OCI-LY1 (cell line): Measurements from ENCODE around the gene LRRC32.

Experiments used
- H2AFZ ChIP-seq: fragments of 200-600 bp; sonication (generic), shearing (Covaris generic); 2 replicates; pipeline ENCODE4 v1.6.0; 2014; ENCODE audit warnings: antibody characterized with exemption, mild to moderate bottlenecking, low read length
- H3F3A ChIP-seq: fragments of 200-600 bp; sonication (generic), shearing (Covaris generic); 2 replicates; pipeline ENCODE4 v1.6.0; 2014; ENCODE audit warnings: mild to moderate bottlenecking, antibody characterized with exemption, low read length, moderate library complexity; ENCODE audit not compliant: insufficient read depth
- H3K27ac ChIP-seq: fragments of 200-600 bp; sonication (generic); 2 replicates; pipeline ENCODE4 v1.5.1; 2014; ENCODE audit warnings: low read length, mixed run types, mild to moderate bottlenecking, low read depth; ENCODE audit not compliant: poor library complexity, severe bottlenecking
- H3K27me3 ChIP-seq: fragments of 200-600 bp; sonication (generic); 2 replicates; pipeline ENCODE4 v1.6.0; 2014; ENCODE audit warnings: antibody characterized with exemption, mild to moderate bottlenecking, low read length, moderate library complexity; ENCODE audit not compliant: insufficient read depth
- H3K36me3 ChIP-seq: fragments of 200-600 bp; sonication (generic); 2 replicates; pipeline ENCODE4 v1.6.1; 2014; ENCODE audit warnings: mild to moderate bottlenecking, antibody characterized with exemption, low read length, moderate library complexity, mixed read lengths; ENCODE audit not compliant: insufficient read depth
- H3K4me1 ChIP-seq: fragments of 200-600 bp; sonication (generic); 2 replicates; pipeline ENCODE4 v1.5.1; 2014; ENCODE audit warnings: mild to moderate bottlenecking, low read length, moderate library complexity; ENCODE audit not compliant: insufficient read depth, severe bottlenecking
- H3K4me2 ChIP-seq: fragments of 200-600 bp; sonication (generic), shearing (Covaris generic); 2 replicates; pipeline ENCODE4 v1.6.1; 2014; ENCODE audit warnings: low read length
- H3K4me3 ChIP-seq: fragments of 200-600 bp; sonication (generic); 2 replicates; pipeline ENCODE4 v1.5.1; 2014; ENCODE audit warnings: low read length, low read depth, mild to moderate bottlenecking, mixed read lengths; ENCODE audit not compliant: poor library complexity, severe bottlenecking
- H3K79me2 ChIP-seq: fragments of 200-600 bp; shearing (Covaris generic); 2 replicates; pipeline ENCODE4 v1.6.1; 2016; ENCODE audit warnings: mixed run types, low read length, mixed read lengths; ENCODE audit not compliant: insufficient read depth
- H3K9ac ChIP-seq: fragments of 200-600 bp; sonication (generic), shearing (Covaris generic); 2 replicates; pipeline ENCODE4 v1.6.1; 2014; ENCODE audit warnings: mild to moderate bottlenecking, low read length, mixed read lengths
- H3K9me2 ChIP-seq: fragments of 200-600 bp; sonication (generic), shearing (Covaris generic); 2 replicates; pipeline ENCODE4 v1.6.1; 2014; ENCODE audit warnings: low read depth, mild to moderate bottlenecking, low read length, mixed read lengths
- H3K9me3 ChIP-seq: fragments of 200-600 bp; shearing (Covaris generic); 2 replicates; pipeline ENCODE4 v1.6.1; 2014; ENCODE audit warnings: low read length, mixed read lengths
- H4K20me1 ChIP-seq: fragments of 200-600 bp; sonication (generic), shearing (Covaris generic); 2 replicates; pipeline ENCODE4 v1.6.0; 2016; ENCODE audit warnings: mild to moderate bottlenecking, low read length; ENCODE audit not compliant: insufficient read depth
- CTCF ChIP-seq: fragments of 200-600 bp; sonication (generic), shearing (Covaris generic); IDR thresholded peaks from 2 replicates; pipeline ENCODE4 v1.5.1; 2017; ENCODE audit warnings: mild to moderate bottlenecking, antibody characterized with exemption, low read length, moderate library complexity, mixed read lengths
- EZH2 ChIP-seq: fragments of 200-600 bp; sonication (generic), shearing (Covaris generic); IDR thresholded peaks from 2 replicates; pipeline ENCODE4 v1.8.0; 2017; ENCODE audit warnings: borderline replicate concordance, mixed run types, mild to moderate bottlenecking, antibody characterized with exemption, low read length, moderate library complexity, mixed read lengths

LRRC32 gene

GRCh38 chr11:76654980-76655379, 15.6 kb downstream of the LRRC32 start:
- Histone ChIP-seq H3K27ac (no peak overlapping the region), H3K9ac (no peak overlapping the region), H4K20me1 (no peaks in the 10 kb centered on the region), H3K4me3 (no peak overlapping the region), H3K36me3 (no peaks in the 10 kb centered on the region), H3K9me3 (no peaks in the 10 kb centered on the region), H3K9me2 (no peaks in the 10 kb centered on the region), H2AFZ (no peak overlapping the region), H3K4me2 (no peak overlapping the region), H3K4me1 (no peaks in the 10 kb centered on the region), H3K79me2 (no peaks in the 10 kb centered on the region), H3K27me3 (no peaks in the 10 kb centered on the region), H3F3A (no peaks in the 10 kb centered on the region)
- TF ChIP-seq EZH2 (no peak), CTCF (no peak)

GRCh38 chr11:76654298-76654851, 16.2 kb downstream of the LRRC32 start:
- no peak overlapping the region for H3K4me3 ChIP-seq
- H3K27ac ChIP-seq, result no peak overlapping the region
- H3F3A ChIP-seq, result no peaks in the 10 kb centered on the region
- no peak overlapping the region for H3K4me2 ChIP-seq
- no peaks in the 10 kb centered on the region for H4K20me1 ChIP-seq
- H3K79me2 ChIP-seq, result no peaks in the 10 kb centered on the region
- H3K27me3 ChIP-seq, result no peaks in the 10 kb centered on the region
- H2AFZ ChIP-seq, result no peak overlapping the region
- H3K36me3 ChIP-seq, result no peaks in the 10 kb centered on the region
- H3K9ac ChIP-seq, result no peak overlapping the region
- no peaks in the 10 kb centered on the region for H3K4me1 ChIP-seq
- TF ChIP-seq EZH2 (no peak), CTCF (no peak)
- no peaks in the 10 kb centered on the region for H3K9me2 ChIP-seq
- H3K9me3 ChIP-seq, result no peaks in the 10 kb centered on the region

- H3K36me3 ChIP-seq, result no peaks in the 10 kb centered on the region
- no peak overlapping the region for H3K9ac ChIP-seq
- no peak overlapping the region for H3K4me3 ChIP-seq
- H3K27me3 ChIP-seq, result no peaks in the 10 kb centered on the region
- no peak for TF ChIP-seq CTCF
- no peak for TF ChIP-seq EZH2
- H3F3A ChIP-seq, result no peaks in the 10 kb centered on the region
- no peaks in the 10 kb centered on the region for H3K4me1 ChIP-seq
- no peaks in the 10 kb centered on the region for H4K20me1 ChIP-seq
- H3K9me3 ChIP-seq, result no peaks in the 10 kb centered on the region
- no peaks in the 10 kb centered on the region for H3K79me2 ChIP-seq
- H3K9me2 ChIP-seq, result no peaks in the 10 kb centered on the region
- no peak overlapping the region for H2AFZ ChIP-seq
- no peak overlapping the region for H3K27ac ChIP-seq
- H3K4me2 ChIP-seq, result no peak overlapping the region
These were observed 16.8 kb downstream of the LRRC32 start for GRCh38 chr11:76653674-76654284.
